ENCODE results near the gene RAB4A.

The RAB4A gene

GRCh38 chr1:229334269-229334668, 63.4 kb downstream of the RAB4A start:
- Histone ChIP-seq H4K20me1 (ENCODE audit: insufficient read depth, low read length) (peaks cover 8% of the 10 kb centered on the region; the same call in 1 of the 2 replicates), H3K9me3 (ENCODE audit: insufficient read depth, low read length) (no peaks in the 10 kb centered on the region), H3K4me3 (ENCODE audit: low read length) (no peak overlapping the region), H3K27me3 (ENCODE audit: low read depth, low read length) (no peaks in the 10 kb centered on the region), H3K27ac (ENCODE audit: low read length) (no peak overlapping the region), H2AFZ (ENCODE audit: low read depth, low read length) (no peak overlapping the region), H3K79me2 (ENCODE audit: low read length) (peaks cover 25% of the 10 kb centered on the region), H3K4me1 (ENCODE audit: low read length) (peaks cover 16% of the 10 kb centered on the region), H3K9ac (ENCODE audit: low read length) (no peak overlapping the region), H3K4me2 (ENCODE audit: low read length) (no peak overlapping the region), H3K36me3 (replicated peaks; ENCODE audit: low read depth, low read length) (peaks cover 4% of the 10 kb centered on the region)
- TF ChIP-seq CTCF (IDR thresholded peaks at IDR 0.05; ENCODE audit: low read depth, low read length), result no peak
- TF ChIP-seq EZH2phosphoT487 (IDR thresholded peaks at IDR 0.05; ENCODE audit: low read depth), result no peak

- H2AFZ ChIP-seq (ENCODE audit: low read depth, low read length), result no peak overlapping the region
- TF ChIP-seq CTCF (IDR thresholded peaks at IDR 0.05; ENCODE audit: low read depth, low read length), result no peak
- TF ChIP-seq EZH2phosphoT487 (IDR thresholded peaks at IDR 0.05; ENCODE audit: low read depth), result no peak
- peaks cover 10% of the 10 kb centered on the region; the same call in 1 of the 2 replicates for H4K20me1 ChIP-seq (ENCODE audit: insufficient read depth, low read length)
- no peak overlapping the region for H3K9ac ChIP-seq (ENCODE audit: low read length)
- H3K9me3 ChIP-seq (ENCODE audit: insufficient read depth, low read length), result no peaks in the 10 kb centered on the region
- no peaks in the 10 kb centered on the region for H3K27me3 ChIP-seq (ENCODE audit: low read depth, low read length)
- peaks cover 12% of the 10 kb centered on the region for H3K4me1 ChIP-seq (ENCODE audit: low read length)
- H3K79me2 ChIP-seq (ENCODE audit: low read length), result peaks cover 29% of the 10 kb centered on the region
- H3K4me2 ChIP-seq (ENCODE audit: low read length), result no peak overlapping the region
- no peak overlapping the region for H3K27ac ChIP-seq (ENCODE audit: low read length)
- peaks cover 7% of the 10 kb centered on the region for H3K36me3 ChIP-seq (replicated peaks; ENCODE audit: low read depth, low read length)
- no peak overlapping the region for H3K4me3 ChIP-seq (ENCODE audit: low read length)
These were observed 63.8 kb downstream of the RAB4A start for GRCh38 chr1:229334716-229335115.

- Histone ChIP-seq H3K27ac (ENCODE audit: low read length) (no peak overlapping the region), H3K36me3 (replicated peaks; ENCODE audit: low read depth, low read length) (peaks cover 7% of the 10 kb centered on the region), H3K9ac (ENCODE audit: low read length) (no peak overlapping the region), H3K4me3 (ENCODE audit: low read length) (no peak overlapping the region), H3K27me3 (ENCODE audit: low read depth, low read length) (no peaks in the 10 kb centered on the region), H2AFZ (ENCODE audit: low read depth, low read length) (no peak overlapping the region), H3K4me1 (ENCODE audit: low read length) (peaks cover 23% of the 10 kb centered on the region), H3K9me3 (ENCODE audit: insufficient read depth, low read length) (no peaks in the 10 kb centered on the region), H3K4me2 (ENCODE audit: low read length) (no peak overlapping the region), H3K79me2 (ENCODE audit: low read length) (peaks cover 39% of the 10 kb centered on the region), H4K20me1 (ENCODE audit: insufficient read depth, low read length) (peaks cover 15% of the 10 kb centered on the region)
- TF ChIP-seq CTCF (IDR thresholded peaks at IDR 0.05; ENCODE audit: low read depth, low read length) (no peak), EZH2phosphoT487 (IDR thresholded peaks at IDR 0.05; ENCODE audit: low read depth) (no peak)
These were observed 65.4 kb downstream of the RAB4A start for GRCh38 chr1:229336345-229336744.

- Histone ChIP-seq H3K36me3 (replicated peaks; ENCODE audit: low read depth, low read length) (peaks cover 7% of the 10 kb centered on the region), H3K4me3 (ENCODE audit: low read length) (no peak overlapping the region), H3K9ac (ENCODE audit: low read length) (no peak overlapping the region), H2AFZ (ENCODE audit: low read depth, low read length) (no peak overlapping the region), H3K27ac (ENCODE audit: low read length) (no peak overlapping the region), H3K27me3 (ENCODE audit: low read depth, low read length) (peaks cover under 1% of the 10 kb centered on the region), H3K4me1 (ENCODE audit: low read length) (peaks cover 27% of the 10 kb centered on the region), H4K20me1 (ENCODE audit: insufficient read depth, low read length) (peaks cover 15% of the 10 kb centered on the region), H3K9me3 (ENCODE audit: insufficient read depth, low read length) (no peaks in the 10 kb centered on the region), H3K4me2 (ENCODE audit: low read length) (no peak overlapping the region), H3K79me2 (ENCODE audit: low read length) (peaks cover 44% of the 10 kb centered on the region)
- TF ChIP-seq EZH2phosphoT487 (IDR thresholded peaks at IDR 0.05; ENCODE audit: low read depth) (no peak), CTCF (IDR thresholded peaks at IDR 0.05; ENCODE audit: low read depth, low read length) (no peak)
These were observed 68.2 kb downstream of the RAB4A start for GRCh38 chr1:229339086-229339485.
